Skeletal muscle tissue (tissue), 4 donors: ENCODE measurements around the gene AP2B1. TPM values are rescaled to one million over a fixed set of nuclear protein-coding genes. Genes with fewer than 3 reads are reported as not detected.
A peak's percentile ranks its signal among the peaks of the same experiment; 100 is the strongest.

ENCODE experiments used
- H3K27ac ChIP-seq: one replicate; pipeline ENCODE4 v1.7.0; 2013; ENCODE audit warnings: mild to moderate bottlenecking, low read depth, low read length, inconsistent platforms
- H3K27me3 ChIP-seq, 3 donors: one replicate each; pipeline ENCODE4 v1.7.0; 2013; ENCODE audit warnings: low read length in 3 of 3; ENCODE audit not compliant: control insufficient read depth in 3 of 3, insufficient read depth in 3 of 3
- H3K36me3 ChIP-seq, 3 donors: one replicate each; pipeline ENCODE4 v1.7.0; 2013; ENCODE audit warnings: low read length in 3 of 3; ENCODE audit not compliant: control insufficient read depth in 3 of 3, insufficient read depth in 3 of 3
- H3K4me1 ChIP-seq, 3 donors: one replicate each; pipeline ENCODE4 v1.7.0; 2013; ENCODE audit warnings: low read length in 3 of 3, mild to moderate bottlenecking in 3 of 3; ENCODE audit not compliant: control insufficient read depth in 3 of 3, insufficient read depth in 3 of 3
- H3K4me3 ChIP-seq, 3 donors: one replicate each; pipeline ENCODE4 v1.7.0; 2013; ENCODE audit warnings: low read length in 3 of 3
- H3K9ac ChIP-seq, 3 donors: one replicate each; pipeline ENCODE4 v1.7.0; 2013; ENCODE audit warnings: low read length in 3 of 3, mild to moderate bottlenecking in 3 of 3, moderate library complexity in 2 of 3, low read depth in 1 of 3
- H3K9me3 ChIP-seq, 3 donors: one replicate each; pipeline ENCODE4 v1.7.0; 2013; ENCODE audit warnings: low read length in 3 of 3; ENCODE audit not compliant: control insufficient read depth in 3 of 3
- total RNA-seq: library from RNA; depleted of rRNA; stranded (reverse); fragments of >200 nt; gene quantifications from one replicate; pipeline ENCODE4 v1.2.3, GENCODE V29; 2014
- donor health status: Osteomylitis.

AP2B1 gene
- total RNA-seq, 1 donor from 2014 or later = 45.4 TPM

DNA sequence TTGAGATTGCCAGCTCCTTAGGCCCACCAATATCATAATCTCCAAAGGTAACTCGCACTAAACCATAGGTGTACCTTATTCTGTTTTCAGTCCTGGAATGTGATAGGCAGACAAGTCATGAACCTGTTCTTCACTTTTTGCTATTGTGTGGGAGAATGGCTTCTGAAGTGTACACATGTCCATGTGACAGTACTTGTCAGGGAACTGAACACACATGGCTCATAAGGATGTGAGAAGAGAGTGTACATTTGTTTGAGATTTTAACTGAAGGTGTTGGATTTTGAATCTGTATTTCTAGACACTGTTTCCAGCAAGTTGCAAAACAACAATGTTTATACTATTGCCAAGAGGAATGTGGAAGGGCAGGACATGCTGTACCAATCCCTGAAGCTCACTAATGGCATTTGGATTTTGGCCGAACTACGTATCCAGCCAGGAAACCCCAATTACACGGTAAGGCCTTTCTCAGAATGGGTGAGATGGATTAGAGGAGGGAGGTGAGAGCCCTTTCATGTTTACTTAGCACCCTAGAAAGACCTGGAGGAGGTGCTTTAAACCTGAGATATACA lies 129.9 kb downstream of the AP2B1 start:
- Histone ChIP-seq H3K9ac (no peak overlapping the region), H3K36me3 (peaks cover 0 to 17% (median 15%) of the 10 kb centered on the region in 3 donors), H3K9me3 (no peaks in the 10 kb centered on the region), H3K27me3 (no peaks in the 10 kb centered on the region), H3K27ac (peak overlapping the region; percentile 27), H3K4me3 (no peak overlapping the region), H3K4me1 (peaks cover 28 to 40% (median 34%) of the 10 kb centered on the region in 3 donors)

DNA sequence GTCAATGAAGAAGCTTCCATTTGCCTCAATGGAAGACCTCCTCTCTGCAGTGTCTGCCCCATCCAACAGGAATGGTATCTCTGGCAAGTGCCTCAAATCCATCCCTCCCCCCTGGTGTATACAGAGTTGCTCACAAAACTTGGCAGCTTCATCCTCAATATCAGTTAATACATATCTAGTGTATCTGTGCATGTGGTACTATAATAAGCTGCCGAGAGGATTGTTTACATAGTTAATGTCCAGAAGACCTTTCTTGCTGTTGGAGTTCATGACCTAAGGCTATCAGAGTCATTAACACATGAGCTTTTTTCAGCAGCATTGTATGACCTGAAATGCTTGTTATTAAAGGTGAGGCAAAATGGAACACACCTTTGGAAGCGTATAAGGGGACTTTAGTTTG lies 130.4 kb downstream of the AP2B1 start:
- H3K27me3 ChIP-seq = no peaks in the 10 kb centered on the region
- peaks cover 0 to 17% (median 15%) of the 10 kb centered on the region in 3 donors for H3K36me3 ChIP-seq
- peaks cover 28 to 40% (median 34%) of the 10 kb centered on the region in 3 donors for H3K4me1 ChIP-seq
- H3K4me3 ChIP-seq = no peak overlapping the region
- peak overlapping the region; percentile 27 for H3K27ac ChIP-seq
- H3K9me3 ChIP-seq = no peaks in the 10 kb centered on the region
- H3K9ac ChIP-seq = no peak overlapping the region

DNA sequence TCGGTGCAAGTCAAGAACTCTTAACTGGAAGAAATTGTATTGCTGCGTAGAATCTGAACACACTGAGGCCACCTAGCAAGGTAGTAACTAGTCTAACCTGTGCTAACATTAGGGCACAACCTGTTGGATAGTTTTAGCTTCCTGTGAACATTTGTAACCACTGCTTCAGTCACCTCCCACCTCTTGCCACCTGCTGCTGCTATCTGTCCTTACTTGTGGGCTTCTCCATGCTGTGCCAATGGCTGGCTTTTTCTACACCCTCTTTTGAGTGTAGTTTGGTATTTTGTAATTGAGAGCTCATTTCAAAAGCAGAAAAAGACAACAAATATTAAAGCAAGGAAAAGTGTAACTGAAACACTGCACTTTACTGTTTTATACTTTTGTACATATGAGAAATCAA lies 136.6 kb downstream of the AP2B1 start:
- H3K27ac ChIP-seq = no peak overlapping the region
- H3K4me1 ChIP-seq = peaks cover 0 to 14% (median 8%) of the 10 kb centered on the region in 3 donors
- H3K27me3 ChIP-seq = no peaks in the 10 kb centered on the region
- no peak overlapping the region for H3K4me3 ChIP-seq
- no peak overlapping the region for H3K9ac ChIP-seq
- peaks cover 21 to 40% (median 30%) of the 10 kb centered on the region in 3 donors for H3K36me3 ChIP-seq
- no peaks in the 10 kb centered on the region for H3K9me3 ChIP-seq

DNA sequence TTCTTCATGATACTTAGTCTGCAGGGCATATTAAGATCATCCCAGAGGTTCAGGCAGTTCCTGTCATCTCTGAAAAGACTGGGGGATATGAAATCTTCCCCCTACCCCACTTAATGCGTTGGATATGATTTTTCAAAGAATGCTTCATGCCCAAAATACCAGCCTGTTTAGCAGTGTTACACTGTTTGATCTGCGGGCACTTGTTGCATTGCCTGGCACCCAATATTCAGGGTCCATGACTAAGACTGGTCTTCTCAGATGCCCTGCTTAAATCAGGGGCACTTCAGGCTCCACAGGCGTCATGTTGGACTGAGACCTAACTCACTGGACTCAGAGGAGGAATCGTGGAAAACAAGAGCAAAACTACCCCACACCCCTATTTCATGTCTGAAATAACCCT lies 137.9 kb downstream of the AP2B1 start:
- no peak overlapping the region for H3K4me3 ChIP-seq
- no peaks in the 10 kb centered on the region for H3K9me3 ChIP-seq
- H3K9ac ChIP-seq = no peak overlapping the region
- H3K36me3 ChIP-seq = peaks cover 21 to 33% (median 27%) of the 10 kb centered on the region in 3 donors
- H3K4me1 ChIP-seq = peaks cover 0 to 14% (median 8%) of the 10 kb centered on the region in 3 donors
- no peak overlapping the region for H3K27ac ChIP-seq
- no peaks in the 10 kb centered on the region for H3K27me3 ChIP-seq

DNA sequence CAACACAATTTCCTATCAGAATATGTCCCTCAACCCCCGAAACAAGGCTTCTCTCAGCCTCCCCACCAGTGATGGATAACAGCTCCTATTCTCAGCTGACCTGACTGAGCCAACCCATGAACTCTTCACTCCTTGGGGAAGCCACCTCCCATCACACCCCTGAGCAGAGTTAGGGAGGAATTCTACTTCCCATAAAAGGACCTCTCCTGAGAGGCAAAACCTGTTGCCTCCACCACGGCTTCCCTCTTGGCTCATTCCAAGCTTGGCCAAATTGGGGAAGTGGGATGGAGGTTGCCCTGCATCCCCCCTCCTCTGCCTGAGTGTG lies 138.6 kb downstream of the AP2B1 start:
- Histone ChIP-seq H3K36me3 (peaks cover 21 to 33% (median 27%) of the 10 kb centered on the region in 3 donors), H3K9ac (no peak overlapping the region), H3K4me3 (no peak overlapping the region), H3K27me3 (no peaks in the 10 kb centered on the region), H3K27ac (no peak overlapping the region), H3K4me1 (peaks cover 2 to 18% (median 10%) of the 10 kb centered on the region in 3 donors), H3K9me3 (no peaks in the 10 kb centered on the region)

DNA sequence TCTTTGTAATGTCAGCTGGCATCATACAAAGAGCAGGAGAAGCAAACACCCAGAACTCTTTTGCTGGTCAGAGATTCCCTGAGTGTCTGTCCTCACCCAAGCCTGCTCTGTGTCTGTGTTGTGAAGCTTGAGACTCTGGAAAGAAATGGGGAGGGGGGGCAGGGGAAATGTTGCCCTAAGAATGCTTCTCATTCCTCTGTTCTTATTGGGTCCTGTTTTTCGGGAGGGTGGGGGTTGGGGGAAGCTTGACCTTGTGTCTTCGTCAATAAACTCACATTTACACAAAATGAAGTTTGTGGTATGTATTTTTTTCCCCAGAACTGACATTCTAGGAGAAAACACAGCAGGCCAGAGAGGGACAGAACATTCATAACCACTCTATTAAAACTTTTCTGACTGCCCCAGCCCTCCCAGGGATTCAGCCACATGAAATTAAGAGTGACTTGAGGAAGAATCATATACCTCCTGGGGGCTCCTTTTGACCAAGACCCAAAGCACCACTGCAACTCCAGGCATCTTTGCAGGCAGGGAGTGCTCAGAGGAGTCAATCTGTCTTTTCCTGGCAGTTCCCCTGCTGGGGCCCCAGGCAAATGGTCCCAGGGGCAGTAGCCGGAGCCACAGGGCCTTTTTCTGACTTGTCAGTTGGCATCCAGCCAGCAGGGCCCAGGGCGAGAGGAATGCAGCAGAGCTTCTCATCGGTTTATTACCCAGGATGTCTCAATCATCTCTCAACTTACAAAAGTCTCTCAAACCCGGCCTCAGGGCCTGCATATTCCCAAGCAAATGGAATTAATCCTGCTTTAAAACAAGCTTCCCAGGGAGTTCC lies 139.2 kb downstream of the AP2B1 start:
- Histone ChIP-seq H3K27ac (no peak overlapping the region), H3K4me3 (no peak overlapping the region), H3K27me3 (no peaks in the 10 kb centered on the region), H3K9me3 (no peaks in the 10 kb centered on the region), H3K4me1 (peaks cover 8 to 23% (median 16%) of the 10 kb centered on the region in 3 donors), H3K36me3 (peaks cover 21 to 33% (median 25%) of the 10 kb centered on the region in 3 donors), H3K9ac (no peak overlapping the region)

DNA sequence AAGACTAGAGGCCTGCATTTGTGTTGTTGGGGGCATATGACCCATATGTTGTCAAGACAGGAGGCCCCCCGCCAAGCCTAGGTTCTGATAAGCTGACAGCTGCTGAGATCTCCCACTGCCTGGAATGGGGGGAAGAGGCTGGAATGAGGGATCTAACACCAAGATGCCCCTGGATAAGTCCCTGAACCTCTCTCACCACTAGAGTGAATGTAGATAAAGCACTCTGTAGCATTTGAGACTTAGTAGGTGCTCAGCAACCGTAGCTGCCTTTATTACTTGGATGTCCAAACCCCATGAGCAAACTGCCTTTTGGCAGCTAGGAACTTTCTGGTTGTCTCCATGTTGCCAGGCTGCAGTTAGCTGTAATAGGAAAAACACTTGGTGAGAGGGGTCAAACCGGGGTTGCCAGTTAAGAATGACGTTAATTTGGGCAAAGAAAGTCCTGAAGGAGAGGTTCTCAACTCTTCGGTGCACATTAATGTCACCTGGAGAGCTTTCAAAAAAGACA lies 139.9 kb downstream of the AP2B1 start:
- Histone ChIP-seq H3K9ac (no peak overlapping the region), H3K9me3 (no peaks in the 10 kb centered on the region), H3K4me1 (peaks cover 9 to 24% (median 17%) of the 10 kb centered on the region in 3 donors), H3K4me3 (no peak overlapping the region), H3K27me3 (no peaks in the 10 kb centered on the region), H3K36me3 (peaks cover 21 to 33% (median 23%) of the 10 kb centered on the region in 3 donors), H3K27ac (no peak overlapping the region)

DNA sequence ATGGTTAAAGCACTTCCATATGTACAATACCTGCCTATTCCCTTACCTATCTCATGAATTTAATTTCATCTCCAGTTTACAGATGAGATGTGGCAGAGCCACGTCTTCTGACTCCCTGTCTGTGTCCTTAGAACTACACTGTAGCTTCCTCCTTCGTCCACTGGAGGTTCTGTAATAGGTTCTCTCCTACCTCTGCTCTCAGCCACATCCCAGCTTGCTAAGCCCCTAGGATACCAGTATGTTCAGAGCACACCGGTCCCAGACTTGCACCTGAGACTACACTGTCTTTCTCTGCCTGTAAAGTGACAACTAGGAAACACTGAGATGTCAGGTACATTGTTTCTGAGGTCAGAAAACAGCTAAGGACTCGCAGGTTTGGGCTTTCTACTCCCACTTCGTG lies 140.5 kb downstream of the AP2B1 start:
- H3K4me1 ChIP-seq = peaks cover 12 to 24% (median 22%) of the 10 kb centered on the region in 3 donors
- H3K27ac ChIP-seq = no peak overlapping the region
- no peak overlapping the region for H3K9ac ChIP-seq
- H3K27me3 ChIP-seq = no peaks in the 10 kb centered on the region
- no peaks in the 10 kb centered on the region for H3K9me3 ChIP-seq
- H3K4me3 ChIP-seq = no peak overlapping the region
- peaks cover 21 to 33% (median 23%) of the 10 kb centered on the region in 3 donors for H3K36me3 ChIP-seq

DNA sequence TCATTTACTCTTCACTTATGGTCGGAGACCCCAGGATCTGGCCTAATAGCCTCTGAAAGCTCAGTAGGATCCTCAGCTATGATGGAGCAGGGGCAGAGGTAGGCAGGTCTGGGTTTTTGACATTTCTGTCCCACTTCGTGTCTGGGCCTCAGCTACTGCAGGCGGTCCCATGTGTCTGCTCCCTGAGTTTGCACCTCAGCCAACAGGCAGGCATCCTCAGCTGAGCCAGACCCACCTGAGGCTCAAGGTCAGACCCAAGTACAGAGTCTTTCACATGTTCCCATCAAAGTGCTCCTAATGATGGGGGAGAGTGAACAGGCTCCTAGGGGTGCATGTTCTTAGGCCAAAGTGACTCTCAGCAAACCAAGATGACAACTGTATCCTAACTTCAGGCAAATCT lies 141.4 kb downstream of the AP2B1 start:
- no peaks in the 10 kb centered on the region for H3K9me3 ChIP-seq
- H3K27me3 ChIP-seq = no peaks in the 10 kb centered on the region
- H3K27ac ChIP-seq = no peak overlapping the region
- peaks cover 18 to 27% (median 20%) of the 10 kb centered on the region in 3 donors for H3K36me3 ChIP-seq
- peaks cover 12 to 25% (median 24%) of the 10 kb centered on the region in 3 donors for H3K4me1 ChIP-seq
- H3K4me3 ChIP-seq = no peak overlapping the region
- H3K9ac ChIP-seq = no peak overlapping the region

DNA sequence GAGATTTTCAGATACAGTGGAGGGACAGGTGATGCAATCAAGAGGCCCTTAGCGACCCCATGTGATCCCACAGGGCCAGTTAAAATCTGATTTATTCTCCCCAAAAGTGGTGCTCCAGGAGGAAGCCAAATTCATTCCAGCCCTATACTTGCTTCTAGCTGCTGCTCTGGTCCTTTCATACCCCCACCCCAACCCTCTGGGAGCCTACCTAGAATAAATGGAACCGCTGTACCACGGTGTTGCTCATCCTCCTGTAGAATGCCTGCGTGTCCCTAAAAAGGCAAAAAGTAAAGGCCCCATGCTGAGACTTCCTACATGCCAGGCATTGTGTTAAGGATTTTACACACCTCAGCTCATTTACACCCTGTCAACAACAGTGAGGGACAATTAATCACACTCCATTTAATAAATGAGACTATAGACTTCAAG lies 142.3 kb downstream of the AP2B1 start:
- Histone ChIP-seq H3K9ac (no peak overlapping the region), H3K4me3 (no peak overlapping the region), H3K9me3 (no peaks in the 10 kb centered on the region), H3K36me3 (peaks cover 9 to 19% (median 12%) of the 10 kb centered on the region in 3 donors), H3K4me1 (peaks cover 12 to 25% (median 24%) of the 10 kb centered on the region in 3 donors), H3K27ac (no peak overlapping the region), H3K27me3 (no peaks in the 10 kb centered on the region)
